Medulla oblongata (tissue), 1 donor: Measurements from ENCODE around the gene DYNC1I2.
"Not testable (repeated sequence)": the region's sequence is repeated elsewhere in the genome, so short reads cannot be mapped to it uniquely, and the experiment has no call there.

Experiments
- DNase-seq: peaks from one replicate; pipeline ENCODE4 v3.0.0-alpha.2; 2015; ENCODE audit errors: extremely low spot score

Gene DYNC1I2

DNA sequence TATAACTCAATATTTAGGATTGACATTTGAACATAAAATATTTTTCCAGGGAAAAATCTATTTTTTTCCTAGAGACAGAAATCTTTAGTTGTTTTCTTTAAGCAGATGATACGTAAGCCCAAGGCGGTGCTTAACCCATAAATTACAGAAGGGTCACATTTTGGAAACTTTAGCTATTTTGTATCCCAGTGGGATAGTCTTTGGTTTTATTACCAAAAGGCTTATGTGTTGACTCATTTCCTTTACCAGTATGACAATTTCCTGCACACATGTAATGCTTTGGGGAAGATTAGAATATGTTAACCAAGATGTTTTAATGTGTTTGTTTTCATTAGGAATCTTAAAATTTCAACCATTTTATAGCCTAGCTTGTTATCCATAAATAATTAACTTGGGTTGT, 24.8 kb downstream of the DYNC1I2 start:
- no peak for DNase-seq

DNA sequence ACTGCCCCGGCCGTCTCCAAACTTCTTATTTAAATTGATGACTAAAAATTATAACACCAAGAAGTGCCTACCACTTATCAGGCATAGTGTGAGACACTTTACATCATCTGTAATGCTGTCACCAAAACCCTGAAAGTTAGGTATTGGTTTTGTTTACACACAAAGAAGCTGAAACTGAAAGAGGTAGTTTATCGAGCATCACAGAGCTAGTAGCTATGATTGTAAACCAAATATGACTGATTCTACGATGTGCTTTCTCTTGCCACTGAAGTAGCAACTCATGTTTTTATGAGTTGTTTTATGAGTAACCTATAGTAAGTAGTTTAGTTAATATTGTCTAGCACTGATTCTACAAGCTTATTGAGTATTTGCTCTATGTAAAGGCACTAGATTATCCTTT, 31.5 kb downstream of the DYNC1I2 start:
- no peak for DNase-seq

DNA sequence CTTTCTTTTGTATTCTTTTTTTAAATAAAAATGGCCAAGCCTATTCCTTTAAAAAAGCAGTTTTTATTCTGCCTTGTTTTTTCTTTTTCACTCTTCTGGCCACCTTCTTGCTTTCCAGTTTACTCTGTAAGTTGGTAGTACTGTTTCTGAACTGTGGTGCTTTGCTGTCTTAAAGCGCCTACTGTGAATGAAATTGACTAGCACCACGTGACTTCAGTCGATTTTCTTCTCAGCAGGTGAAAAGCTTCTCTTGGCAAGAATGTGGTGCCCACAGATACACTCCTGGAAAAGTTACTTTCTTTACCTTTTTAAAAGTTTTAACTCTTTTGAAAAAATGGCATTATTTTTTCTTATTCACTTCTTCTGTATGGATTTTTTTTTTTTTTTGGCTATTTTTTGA, 32.4 kb downstream of the DYNC1I2 start:
- DNase-seq = no peak

DNA sequence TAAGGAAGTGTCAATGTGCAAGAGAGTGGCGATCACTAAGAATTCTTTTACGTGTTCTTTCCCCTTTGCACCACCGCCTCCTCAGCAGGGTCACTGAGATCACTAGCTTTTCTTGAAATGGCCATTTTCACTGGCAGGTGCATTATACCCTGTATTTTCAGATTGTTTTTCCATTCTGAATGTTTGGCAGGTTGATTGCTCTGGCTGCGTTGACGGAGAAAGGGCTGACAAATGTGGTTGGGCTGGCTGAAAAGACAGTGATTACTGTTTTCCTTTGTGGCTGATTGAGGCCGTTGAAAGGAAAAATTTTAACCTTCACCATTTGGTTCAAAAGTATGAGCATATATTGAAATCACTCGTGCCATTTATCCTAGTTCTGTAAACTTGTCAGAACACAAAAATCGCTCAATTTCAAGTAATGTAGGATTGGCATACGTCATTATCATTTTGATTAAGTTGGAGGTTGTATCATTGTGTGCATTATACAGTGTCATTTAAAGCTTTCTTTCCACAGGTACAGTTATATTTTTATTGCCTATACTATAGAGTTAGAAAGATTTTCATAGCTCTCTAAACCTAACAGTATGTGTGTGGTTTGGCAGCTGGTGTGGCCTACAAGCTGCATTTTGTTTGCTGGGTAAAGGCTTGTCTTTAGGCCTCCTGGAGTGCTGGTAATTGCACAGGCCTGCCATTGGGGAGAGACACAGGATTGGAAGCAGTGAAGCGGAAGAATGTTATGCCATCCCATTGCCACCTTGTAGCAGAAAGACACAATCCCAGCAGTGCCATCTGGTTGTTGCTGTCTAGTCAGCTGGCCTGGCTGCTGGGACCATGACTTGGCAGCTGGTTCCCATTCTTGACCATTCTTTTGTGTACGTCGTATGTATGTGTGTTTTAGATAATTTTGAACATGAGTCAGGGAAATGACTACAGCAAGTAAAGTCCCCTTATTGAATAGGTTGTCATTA, 36.7 kb downstream of the DYNC1I2 start:
- DNase-seq = peak; percentile 58

DNA sequence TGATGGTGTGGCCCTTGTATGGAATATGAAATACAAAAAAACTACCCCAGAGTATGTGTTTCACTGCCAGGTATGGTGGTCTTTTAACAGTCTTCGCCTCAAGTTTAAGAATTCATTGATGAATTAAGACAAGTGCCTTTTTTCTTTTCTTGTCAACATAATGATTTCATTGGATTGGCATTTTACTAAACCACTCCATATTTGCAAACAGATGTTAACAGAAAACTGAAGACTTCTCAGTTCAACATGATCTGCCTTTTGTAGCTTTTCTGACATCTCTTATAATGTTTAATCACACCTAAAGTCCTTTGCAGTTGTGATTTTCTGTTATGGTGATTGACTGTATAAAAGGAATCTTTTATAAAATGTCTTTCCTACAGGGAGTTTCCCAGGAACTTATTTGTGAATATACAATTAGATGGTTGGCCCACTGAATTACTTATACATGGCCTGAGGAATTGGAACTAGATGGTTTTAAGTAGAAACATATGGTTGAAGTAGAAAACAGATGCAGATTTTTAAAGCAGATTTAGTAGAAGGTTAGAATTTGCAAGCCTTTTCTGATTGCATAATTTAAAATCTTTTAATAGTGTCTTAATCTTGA, 39.7 kb downstream of the DYNC1I2 start:
- no peak for DNase-seq

DNA sequence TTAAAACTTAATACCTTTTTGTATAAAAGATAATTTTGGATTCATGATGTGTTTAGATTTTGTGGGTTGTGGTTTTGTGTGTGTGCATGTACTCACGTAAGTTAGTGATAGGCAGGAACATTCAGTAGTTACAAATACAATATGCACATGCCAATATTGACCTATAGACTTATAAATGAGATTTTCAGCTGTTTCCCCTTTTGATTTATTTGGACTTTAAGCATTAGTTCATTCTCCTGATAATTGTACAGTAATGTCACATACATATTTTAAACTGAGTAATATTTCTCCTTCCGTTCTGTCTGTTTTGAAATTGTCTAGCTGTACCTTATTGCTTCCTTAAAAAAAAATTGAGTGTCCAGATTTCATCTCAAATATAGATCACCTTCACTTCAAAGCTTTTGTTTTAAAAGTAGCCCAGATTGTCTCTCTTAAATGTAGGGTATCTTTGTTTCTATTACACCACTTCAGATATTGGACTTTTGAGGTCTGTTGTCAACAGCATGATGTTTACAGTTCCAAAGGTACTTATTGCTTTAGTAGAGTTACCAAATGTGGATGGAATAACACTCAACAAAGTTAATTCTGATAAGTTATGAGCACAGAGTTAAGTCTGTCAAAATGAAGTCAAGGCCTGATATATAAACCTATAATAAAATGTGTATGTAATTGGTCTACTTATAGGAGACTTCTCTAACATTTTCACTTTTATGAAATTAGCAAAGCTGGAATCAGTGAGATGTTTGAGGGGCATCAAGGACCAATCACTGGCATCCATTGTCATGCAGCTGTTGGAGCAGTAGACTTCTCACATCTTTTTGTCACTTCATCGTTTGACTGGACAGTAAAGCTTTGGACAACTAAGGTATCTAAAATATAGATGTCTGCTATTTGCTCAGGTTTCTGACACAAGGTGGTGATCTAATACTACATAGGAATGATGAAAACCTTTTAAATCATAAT, 42.0 kb downstream of the DYNC1I2 start:
- DNase-seq = no peak

DNA sequence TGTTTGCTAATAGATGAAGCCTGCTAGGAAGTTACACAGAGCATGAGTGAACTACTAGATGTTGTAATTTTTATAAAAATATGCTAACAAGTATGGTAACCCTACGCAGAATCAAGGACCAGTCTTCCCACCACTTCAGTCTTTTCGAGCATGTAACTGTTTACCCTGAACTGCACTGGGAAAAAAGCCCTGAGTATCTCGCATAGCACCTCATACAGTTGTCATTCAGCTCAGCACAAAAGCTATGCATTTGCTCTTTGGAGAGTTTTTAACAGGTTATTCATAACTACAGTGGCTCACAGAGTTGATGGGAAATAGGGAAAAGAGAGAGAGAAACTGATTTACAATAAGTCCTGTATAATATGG, 42.7 kb downstream of the DYNC1I2 start:
- DNase-seq = no peak

DNA sequence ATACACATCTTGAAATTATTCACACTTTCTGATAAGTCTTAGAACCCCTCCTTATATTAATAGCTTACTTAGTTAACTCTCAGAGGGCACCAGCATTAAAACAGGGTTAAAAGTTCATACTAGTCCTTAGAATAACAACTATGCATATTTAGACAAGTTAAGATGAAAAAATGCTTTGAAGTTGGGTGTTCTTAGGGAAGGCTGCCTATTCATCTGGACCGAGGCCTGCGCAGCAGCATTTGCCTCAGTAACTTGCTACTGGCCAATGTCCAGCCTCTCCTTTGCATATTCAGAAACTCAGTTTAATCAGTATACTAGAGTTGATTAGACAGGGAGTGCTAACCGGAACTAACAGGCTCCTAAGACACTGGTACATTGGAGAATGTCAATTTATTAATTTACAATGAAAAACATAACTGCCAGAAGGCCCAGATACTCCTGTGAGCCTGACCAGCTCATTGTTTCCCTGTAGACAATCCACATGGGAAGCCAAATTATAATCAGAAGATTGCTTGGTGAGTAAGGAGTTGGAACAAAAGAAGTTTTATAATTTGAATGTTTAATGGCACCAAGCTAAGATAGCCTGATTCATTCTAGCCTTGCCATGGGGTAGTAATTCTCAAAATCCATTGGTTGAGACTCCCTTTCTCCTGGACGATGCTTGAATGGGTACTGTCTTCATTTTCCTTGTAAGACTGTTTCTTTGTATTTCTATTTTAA, 48.9 kb downstream of the DYNC1I2 start:
- no peak for DNase-seq

DNA sequence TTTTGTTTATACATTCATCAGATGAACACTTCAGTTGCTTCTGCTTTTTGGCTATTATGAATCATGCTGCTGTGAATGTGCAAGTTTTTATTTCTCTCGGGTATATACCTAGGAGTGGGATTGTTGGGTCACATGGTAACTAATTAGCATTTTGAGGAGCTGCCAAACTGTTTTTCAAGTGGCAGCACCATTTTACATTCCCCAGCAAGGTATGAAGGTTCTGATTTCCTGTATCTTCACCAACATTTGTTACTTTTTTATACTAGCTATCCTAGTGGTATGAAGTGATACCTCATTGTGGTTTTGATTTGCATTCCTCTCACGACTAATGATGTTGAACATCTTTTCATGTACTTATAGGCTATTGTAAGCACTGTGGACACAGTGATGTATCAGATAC, 53.9 kb downstream of the DYNC1I2 start:
- DNase-seq = no peak

DNA sequence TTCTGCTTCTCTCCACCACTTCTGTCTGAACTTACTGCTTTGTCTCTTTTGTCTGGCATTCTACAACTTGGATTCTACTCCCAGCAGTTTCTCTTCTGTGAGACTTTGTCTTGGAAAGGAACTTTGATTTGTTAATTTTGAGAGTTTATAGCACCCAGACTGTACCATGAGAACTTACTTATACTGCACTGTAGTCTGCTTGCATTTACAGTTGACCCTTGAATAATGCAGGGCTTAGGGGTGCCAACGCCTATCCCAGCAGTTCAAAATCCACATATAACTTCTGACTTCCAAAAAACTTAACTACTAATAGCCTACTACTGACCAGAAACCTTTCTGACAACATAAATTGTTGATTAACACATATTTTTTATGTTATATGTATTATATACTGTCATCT, 55.5 kb downstream of the DYNC1I2 start:
- DNase-seq = no peak

DNA sequence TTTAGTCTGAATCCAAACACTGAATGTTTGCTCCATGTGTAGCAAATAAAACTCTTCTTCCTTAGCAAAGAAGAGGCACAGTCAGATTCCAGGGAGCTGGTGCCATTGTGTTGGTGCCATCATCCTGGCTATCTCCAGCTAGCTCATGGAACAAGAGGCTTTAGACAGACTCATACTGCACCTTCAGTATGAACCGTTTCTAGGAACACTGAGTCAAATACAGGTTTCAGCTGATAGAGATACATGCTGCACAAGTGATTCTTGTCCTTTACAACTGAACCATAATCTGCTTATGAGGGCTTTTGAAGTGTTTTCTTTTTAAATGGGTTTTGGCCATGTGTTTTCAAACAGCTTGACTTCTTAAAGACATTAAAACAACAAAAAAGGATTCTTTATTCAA, 57.9 kb downstream of the DYNC1I2 start:
- no peak for DNase-seq

DNA sequence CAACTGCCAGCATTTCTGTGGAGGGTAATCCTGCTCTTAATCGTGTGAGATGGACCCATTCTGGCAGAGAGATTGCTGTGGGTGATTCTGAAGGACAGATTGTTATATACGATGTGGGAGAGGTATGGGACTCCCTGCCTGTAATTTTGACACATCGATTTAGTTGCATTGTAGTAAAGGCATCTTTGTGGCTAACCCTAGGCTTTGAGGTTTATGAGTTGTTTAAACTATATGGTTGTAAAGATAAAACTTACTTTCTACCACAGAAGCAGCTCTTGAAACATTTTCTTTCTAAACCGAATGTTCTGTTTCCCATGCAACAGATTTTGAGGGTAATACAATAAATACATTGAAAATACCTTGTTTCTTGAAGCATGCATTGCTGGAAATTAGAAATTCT, 58.5 kb downstream of the DYNC1I2 start:
- DNase-seq = no peak

DNA sequence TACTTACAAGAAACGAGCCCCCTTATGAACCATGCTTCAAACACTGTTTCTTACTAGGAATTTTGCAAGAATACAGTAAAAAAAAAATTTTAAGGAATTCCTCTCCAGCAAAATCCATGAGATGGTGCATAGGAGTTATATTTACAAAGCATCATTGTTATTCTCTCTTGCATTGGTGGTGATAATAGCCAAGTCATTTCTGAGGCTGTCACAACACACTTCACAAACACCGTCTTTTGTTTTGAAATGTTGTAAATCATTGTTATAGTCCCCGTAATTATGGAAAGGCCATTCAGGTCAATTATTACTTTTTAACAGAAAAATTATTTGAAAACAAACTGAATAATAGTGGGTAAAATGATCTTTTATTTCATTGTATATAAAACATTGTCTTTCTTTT, 60.1 kb downstream of the DYNC1I2 start:
- no peak for DNase-seq

DNA sequence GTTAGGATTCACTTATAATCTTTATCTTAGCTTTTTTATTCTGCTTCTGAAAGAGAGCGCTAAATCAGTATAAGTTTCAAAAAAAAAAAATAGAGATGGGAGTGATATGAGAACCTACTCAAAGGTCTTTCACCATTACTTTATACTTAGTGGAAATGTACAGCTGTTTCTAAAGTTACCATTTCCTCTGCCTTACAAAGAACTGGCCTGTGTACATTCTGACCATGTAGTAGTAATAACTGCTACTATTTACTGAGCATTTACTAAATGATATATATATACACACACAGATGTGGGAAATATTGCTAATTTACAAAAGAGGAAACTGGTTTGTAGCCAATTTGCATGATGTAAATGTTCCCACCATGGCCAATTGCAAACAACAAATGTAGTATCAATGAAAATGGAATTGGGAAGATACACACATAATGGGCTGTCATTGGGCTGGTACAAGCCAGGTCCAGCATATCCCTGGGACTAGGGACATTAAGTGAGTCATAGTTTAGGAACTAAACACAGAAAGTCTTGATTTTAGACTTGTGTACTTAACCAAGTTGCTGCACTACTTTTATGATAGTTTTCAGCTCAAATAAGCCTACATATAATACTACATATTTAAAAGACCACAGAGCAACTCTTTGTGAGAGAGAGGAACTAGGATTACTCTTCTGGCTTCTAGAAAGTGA, 67.1 kb downstream of the DYNC1I2 start:
- no peak for DNase-seq

DNA sequence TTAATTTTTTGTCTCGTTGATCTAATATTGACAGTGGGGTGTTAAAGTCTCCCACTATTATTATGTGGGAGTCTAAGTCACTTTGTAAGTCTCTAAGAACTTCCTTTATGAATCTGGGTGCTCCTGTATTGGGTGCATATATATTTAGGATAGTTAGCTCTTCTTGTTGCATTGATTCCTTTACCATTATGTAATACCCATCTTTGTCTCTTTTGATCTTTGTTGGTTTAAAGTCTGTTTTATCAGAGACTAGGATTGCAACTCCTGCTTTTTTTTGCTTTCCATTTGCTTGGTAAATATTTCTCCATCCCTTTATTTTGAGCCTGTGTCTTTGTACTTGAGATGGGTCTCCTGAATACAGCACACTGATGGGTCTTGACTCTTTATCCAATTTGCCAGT, 71.5 kb downstream of the DYNC1I2 start:
- DNase-seq = not testable (repeated sequence)

DNA sequence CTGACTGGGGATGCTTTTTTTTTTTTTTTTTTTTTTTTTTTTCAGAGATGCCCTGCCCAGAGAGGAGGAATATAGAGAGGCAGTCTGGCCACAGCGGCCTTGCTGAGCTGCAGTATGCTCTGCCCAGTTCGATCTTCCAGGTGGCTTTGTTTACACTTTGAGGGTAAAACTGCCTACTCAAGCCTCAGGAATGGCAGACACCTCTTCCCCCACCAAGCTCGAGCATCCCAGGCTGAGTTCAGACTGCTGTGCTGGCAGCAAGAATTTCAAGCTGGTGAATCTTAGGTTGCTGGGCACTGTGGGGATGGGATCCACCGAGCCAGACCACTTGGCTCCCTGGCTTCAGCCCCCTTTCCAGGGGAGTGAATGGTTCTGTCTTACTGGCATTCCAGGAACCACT, 73.9 kb downstream of the DYNC1I2 start:
- DNase-seq = not testable (repeated sequence)

DNA sequence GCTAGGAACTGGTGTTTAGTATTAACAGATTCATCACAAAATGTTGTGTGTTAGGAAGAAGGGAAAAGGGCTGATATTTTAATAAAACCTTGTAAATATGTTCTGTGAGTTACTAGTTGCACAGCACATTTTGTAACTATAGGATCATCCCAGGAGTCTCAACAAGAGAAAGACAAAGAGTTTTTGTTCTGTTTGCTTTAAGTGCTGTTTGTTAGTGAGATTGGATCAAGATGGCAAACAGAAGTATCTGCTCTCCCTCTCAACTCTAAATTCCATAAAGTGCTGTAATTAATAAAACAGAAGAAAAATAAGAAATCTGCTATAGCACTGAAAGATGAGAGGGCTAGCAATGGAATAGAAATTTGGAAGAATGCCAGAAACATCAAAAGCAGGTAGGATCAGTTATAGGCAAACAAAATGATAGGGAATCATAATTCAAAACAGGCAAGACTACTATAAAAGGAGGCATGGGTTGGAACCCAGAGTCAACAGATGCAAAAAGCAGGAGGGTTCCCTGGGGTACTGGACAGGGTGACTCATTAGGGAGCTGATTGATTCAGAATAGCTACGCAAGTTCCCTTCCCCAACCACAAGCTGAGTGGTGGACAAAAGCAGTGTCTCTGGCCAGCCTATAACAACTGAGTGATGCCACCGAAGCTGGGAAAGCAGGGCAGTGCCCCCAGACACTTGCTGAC, 75.8 kb downstream of the DYNC1I2 start:
- no peak for DNase-seq

DNA sequence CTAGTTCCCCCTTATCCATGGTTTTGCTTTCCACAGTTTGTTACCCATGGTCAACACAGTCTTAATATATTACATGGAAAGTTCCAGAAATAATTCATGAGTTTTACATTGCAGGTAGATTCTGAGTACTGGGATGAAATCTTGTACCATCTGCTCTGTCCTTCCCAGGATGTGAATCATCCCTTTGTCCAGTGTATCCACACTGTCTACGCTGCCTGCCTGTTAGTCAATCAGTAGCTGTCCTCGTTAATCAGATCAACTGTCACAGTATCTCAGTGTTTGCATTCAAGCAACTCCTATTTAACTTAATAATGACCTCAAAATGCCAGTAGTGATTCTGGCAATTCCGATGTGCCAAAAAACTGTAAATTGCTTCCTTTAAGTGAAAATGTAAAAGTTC, 76.3 kb downstream of the DYNC1I2 start:
- no peak for DNase-seq

DNA sequence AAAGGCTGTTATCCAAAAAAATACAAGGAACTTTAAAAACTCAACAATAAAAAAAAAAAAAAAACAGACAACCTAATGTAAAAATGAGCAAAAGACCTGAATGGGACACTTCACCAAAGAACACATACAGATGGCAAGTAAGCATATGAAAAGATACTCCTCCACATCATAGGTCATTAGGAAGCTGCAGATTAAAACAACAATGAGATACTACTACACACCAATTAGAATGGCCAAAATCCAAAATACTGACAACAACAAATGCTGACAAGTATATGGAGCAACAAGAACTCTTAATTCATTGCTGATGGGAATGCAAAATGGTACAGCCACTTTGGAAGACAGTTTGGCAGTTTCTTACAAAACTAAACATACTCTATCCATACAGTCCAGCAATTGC, 84.2 kb downstream of the DYNC1I2 start:
- DNase-seq = no peak

DNA sequence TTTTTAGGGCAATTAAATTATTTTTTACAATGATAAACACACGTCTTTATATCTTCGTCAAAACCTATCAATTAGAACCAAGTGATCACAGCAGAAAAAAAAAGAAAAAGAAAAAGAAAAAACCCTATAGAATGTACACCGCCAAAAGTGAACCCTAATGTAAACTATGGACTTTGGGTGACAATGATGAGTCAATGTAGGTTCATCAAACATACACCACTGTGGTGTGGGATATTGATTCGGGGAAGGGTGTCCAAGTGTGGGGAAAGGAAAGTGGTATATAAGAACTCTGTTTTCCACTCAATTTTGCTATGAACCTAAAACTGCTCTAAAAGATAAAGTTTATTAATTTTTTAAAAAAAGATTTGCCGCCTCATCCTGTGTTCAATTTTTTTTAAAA, 85.1 kb downstream of the DYNC1I2 start:
- no peak for DNase-seq
